CD4-positive, CD25-positive, alpha-beta regulatory T cell (primary cell): ENCODE results near the gene HINFP. TPM values are rescaled to one million over a fixed set of nuclear protein-coding genes. Genes with fewer than 3 reads are reported as not detected.
A peak's percentile ranks its signal among the peaks of the same experiment; 100 is the strongest.

Experiments
- ATAC-seq, 2 donors: fragments of 150-1000 bp; cut with Tn5 transposase; one replicate each; pipeline ENCODE4 v1.10.0; 2021; ENCODE audit warnings: low read depth in 2 of 2, moderate number of reproducible peaks in 2 of 2, moderate library complexity in 1 of 2
- DNase-seq, 3 donors: peaks; one replicate each; pipeline versions ENCODE4 v3.0.0 to v3.0.0-alpha.2; 2012 to 2022; ENCODE audit warnings: mixed read lengths in 1 of 3
- H3K27ac ChIP-seq: one replicate; pipeline ENCODE4 v1.7.0; 2013; ENCODE audit warnings: mild to moderate bottlenecking, low read length; ENCODE audit not compliant: insufficient read depth, poor library complexity, severe bottlenecking
- H3K27me3 ChIP-seq: one replicate; pipeline ENCODE4 v1.7.0; 2013; ENCODE audit warnings: low read length; ENCODE audit not compliant: control insufficient read depth, insufficient read depth
- H3K36me3 ChIP-seq: one replicate; pipeline ENCODE4 v1.7.0; 2013; ENCODE audit warnings: mild to moderate bottlenecking, low read length, moderate library complexity; ENCODE audit not compliant: control insufficient read depth, insufficient read depth
- H3K4me1 ChIP-seq: 2 replicates; pipeline ENCODE4 v1.7.0; 2013; ENCODE audit warnings: mild to moderate bottlenecking, low read length; ENCODE audit not compliant: insufficient read depth, control insufficient read depth, poor library complexity, severe bottlenecking
- H3K4me3 ChIP-seq: one replicate; pipeline ENCODE4 v1.7.0; 2013; ENCODE audit warnings: low read depth, mild to moderate bottlenecking, low read length, moderate library complexity
- H3K9me3 ChIP-seq, 2 experiments: 1 replicate in 1 of 2; 2 replicates in 1 of 2; pipeline ENCODE4 v1.7.0; 2013; ENCODE audit warnings: low read length in 2 of 2, mild to moderate bottlenecking in 1 of 2, moderate library complexity in 1 of 2; ENCODE audit not compliant: control insufficient read depth in 2 of 2
- H3K27ac Mint-ChIP-seq, 3 donors: one replicate each; pipeline ENCODE4 v1.8.0; 2020 to 2022; ENCODE audit warnings: mild to moderate bottlenecking in 3 of 3, mixed read lengths in 3 of 3, moderate library complexity in 2 of 3
- H3K27me3 Mint-ChIP-seq: one replicate; pipeline ENCODE4 v1.8.0; 2022; ENCODE audit warnings: mild to moderate bottlenecking, mixed read lengths
- H3K36me3 Mint-ChIP-seq: one replicate; pipeline ENCODE4 v1.8.0; 2020; ENCODE audit warnings: mixed read lengths
- H3K4me1 Mint-ChIP-seq, 4 donors: one replicate each; pipeline ENCODE4 v1.8.0; 2020 to 2022; ENCODE audit warnings: mixed read lengths in 4 of 4, mild to moderate bottlenecking in 1 of 4
- H3K4me3 Mint-ChIP-seq, 4 donors: one replicate each; pipeline ENCODE4 v1.8.0; 2020 to 2022; ENCODE audit warnings: mild to moderate bottlenecking in 4 of 4, mixed read lengths in 4 of 4, moderate library complexity in 3 of 4
- H3K9me3 Mint-ChIP-seq, 7 donors: one replicate each; pipeline ENCODE4 v1.8.0; 2020 to 2022; ENCODE audit warnings: mixed read lengths in 7 of 7, mild to moderate bottlenecking in 3 of 7, moderate library complexity in 2 of 7
- polyA plus RNA-seq, 4 donors: library from polyadenylated mRNA; unstranded; fragments of 300-500 nt; fragmentation: Illumina TruSeq; gene quantifications; one replicate each; pipeline ENCODE4 v1.2.3, GENCODE V29; 2021
- total RNA-seq: library from RNA; stranded (reverse); gene quantifications from one replicate; pipeline ENCODE4 v1.2.3, GENCODE V29; 2022

Gene HINFP
- total and polyA plus RNA-seq, 5 donors from 2014 or later = 10.0 to 24.4 (median 16.2) TPM

DNA sequence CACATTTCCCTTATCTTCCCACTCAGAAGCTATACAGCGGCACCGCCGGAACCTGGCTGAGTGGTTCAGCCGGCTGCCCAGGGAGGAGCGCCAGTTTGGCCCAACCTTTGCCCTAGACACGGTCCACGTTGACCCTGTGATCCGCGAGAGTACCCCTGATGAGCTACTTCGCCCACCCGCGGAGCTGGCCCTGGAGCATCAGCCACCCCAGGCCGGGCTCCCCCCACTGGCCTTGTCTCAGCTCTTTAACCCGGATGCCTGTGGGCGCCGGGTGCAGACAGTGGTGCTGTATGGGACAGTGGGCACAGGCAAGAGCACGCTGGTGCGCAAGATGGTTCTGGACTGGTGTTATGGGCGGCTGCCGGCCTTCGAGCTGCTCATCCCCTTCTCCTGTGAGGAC is 52.1 kb downstream of the HINFP start:
- Histone ChIP-seq H3K4me3 (no peak overlapping the region), H3K4me1 (peaks cover 20% of the 10 kb centered on the region), H3K36me3 (no peaks in the 10 kb centered on the region), H3K9me3 (no peaks in the 10 kb centered on the region), H3K27ac (no peak overlapping the region), H3K27me3 (no peaks in the 10 kb centered on the region)
- no peak for DNase-seq
- no peak for ATAC-seq
- H3K4me1 Mint-ChIP-seq = peaks cover 7 to 37% (median 12%) of the 10 kb centered on the region in 4 donors
- no peaks in the 10 kb centered on the region for H3K9me3 Mint-ChIP-seq
- H3K4me3 Mint-ChIP-seq = peak overlapping the region in 2 of 4 donors; percentile 9 to 28
- peaks cover 15% of the 10 kb centered on the region for H3K36me3 Mint-ChIP-seq
- peak overlapping the region in 1 of 3 donors; percentile 40 for H3K27ac Mint-ChIP-seq
- no peaks in the 10 kb centered on the region for H3K27me3 Mint-ChIP-seq

DNA sequence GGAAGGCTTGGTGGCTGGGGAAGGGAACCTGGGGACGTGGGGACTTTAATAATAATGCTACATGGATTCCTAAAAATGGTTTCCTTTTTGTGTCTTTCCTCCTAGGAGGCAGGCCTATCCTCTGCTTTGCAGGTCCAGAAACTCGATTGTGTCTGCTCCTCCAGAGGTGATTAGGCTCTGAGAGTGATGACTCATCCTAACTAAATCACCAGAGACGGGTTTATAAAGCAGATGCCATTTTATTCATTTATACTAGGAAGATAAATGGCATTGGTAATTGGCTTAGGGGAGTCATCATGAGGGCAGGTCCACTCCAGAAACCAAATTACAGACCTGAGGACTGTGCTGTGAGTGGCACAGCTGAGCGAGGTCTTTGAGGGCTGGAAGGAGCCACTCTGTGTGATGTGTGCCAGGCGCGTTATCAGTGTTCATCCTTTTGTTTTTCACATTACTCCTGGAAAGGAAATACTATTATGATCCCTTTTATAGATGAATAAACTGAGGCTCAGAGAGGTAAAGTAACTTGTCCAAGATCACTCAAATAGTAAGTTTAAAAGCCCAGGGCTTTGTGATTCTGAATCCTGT is 54.2 kb downstream of the HINFP start:
- H3K36me3 ChIP-seq = no peaks in the 10 kb centered on the region
- no peak overlapping the region for H3K4me3 ChIP-seq
- ATAC-seq = no peak
- no peaks in the 10 kb centered on the region for H3K27me3 ChIP-seq
- peaks cover 10% of the 10 kb centered on the region for H3K4me1 ChIP-seq
- Mint-ChIP-seq H3K9me3 (no peaks in the 10 kb centered on the region), H3K27ac (peak overlapping the region in 1 of 3 donors; percentile 49), H3K4me1 (peaks cover under 1 to 25% (median 10%) of the 10 kb centered on the region in 4 donors), H3K4me3 (no peak overlapping the region), H3K36me3 (peaks cover 21% of the 10 kb centered on the region), H3K27me3 (no peaks in the 10 kb centered on the region)
- H3K27ac ChIP-seq = no peak overlapping the region
- DNase-seq = no peak
- no peaks in the 10 kb centered on the region for H3K9me3 ChIP-seq

DNA sequence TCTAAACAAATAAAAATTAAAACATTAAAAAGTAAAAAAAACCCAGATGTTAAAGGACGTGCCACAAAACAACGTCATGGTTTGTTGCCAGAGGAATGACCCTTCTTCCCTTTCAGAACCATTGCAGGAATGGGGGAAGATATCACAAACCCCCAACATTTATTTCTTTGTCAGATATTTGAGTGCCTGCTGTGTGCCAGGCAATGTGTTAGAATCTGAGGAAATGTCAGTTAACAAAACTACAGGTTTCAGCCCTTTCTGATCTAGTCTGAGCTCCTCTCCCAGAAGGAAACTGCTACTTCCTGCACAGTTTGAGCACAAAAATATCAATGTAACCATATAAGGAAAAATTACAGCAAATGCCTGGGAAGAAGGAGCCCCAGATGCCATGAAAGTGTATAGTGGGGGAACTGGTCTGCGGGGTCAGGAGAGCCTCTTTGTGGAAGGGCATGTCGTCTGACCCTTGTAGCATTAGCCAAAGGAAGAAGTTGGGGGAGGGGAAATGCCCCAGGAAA is 56.8 kb downstream of the HINFP start:
- H3K27me3 Mint-ChIP-seq = no peaks in the 10 kb centered on the region
- DNase-seq = peak in 1 of 3 donors; percentile 33
- H3K4me1 Mint-ChIP-seq = peaks cover 0 to 21% (median 10%) of the 10 kb centered on the region in 4 donors
- no peak for ATAC-seq
- peaks cover 10% of the 10 kb centered on the region for H3K4me1 ChIP-seq
- H3K4me3 Mint-ChIP-seq = no peak overlapping the region
- no peak overlapping the region for H3K4me3 ChIP-seq
- H3K36me3 ChIP-seq = no peaks in the 10 kb centered on the region
- no peaks in the 10 kb centered on the region for H3K27me3 ChIP-seq
- H3K9me3 Mint-ChIP-seq = no peaks in the 10 kb centered on the region
- H3K36me3 Mint-ChIP-seq = peaks cover 18% of the 10 kb centered on the region
- H3K27ac Mint-ChIP-seq = peak overlapping the region in 1 of 3 donors; percentile 73
- H3K9me3 ChIP-seq = no peaks in the 10 kb centered on the region
- no peak overlapping the region for H3K27ac ChIP-seq

DNA sequence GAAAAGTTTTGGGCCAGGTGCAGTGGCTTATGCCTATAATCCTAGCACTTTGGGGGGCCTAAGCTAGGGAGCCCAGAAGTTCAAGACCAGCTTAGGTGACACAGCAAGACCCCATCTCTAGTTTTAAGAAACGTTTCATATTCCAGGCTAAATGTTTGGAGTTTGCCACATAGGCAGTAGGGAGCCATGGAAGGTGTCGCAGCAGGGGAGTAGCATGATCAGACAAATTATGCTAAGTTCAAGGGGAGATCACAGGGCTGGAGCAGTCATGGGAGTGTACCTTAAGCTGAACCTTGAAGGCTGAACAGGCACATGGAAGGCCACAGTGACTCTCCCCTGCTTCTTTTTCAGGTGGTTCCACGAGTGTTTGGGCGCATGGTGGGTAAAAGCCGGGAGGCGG is 58.0 kb downstream of the HINFP start:
- DNase-seq (no peak), ATAC-seq (no peak)
- no peaks in the 10 kb centered on the region for H3K27me3 ChIP-seq
- Mint-ChIP-seq H3K27ac (peak overlapping the region in 2 of 3 donors; percentile 5 to 35), H3K27me3 (no peaks in the 10 kb centered on the region), H3K4me1 (peaks cover 0 to 18% (median 10%) of the 10 kb centered on the region in 4 donors), H3K36me3 (peaks cover 17% of the 10 kb centered on the region), H3K9me3 (no peaks in the 10 kb centered on the region), H3K4me3 (no peak overlapping the region)
- no peaks in the 10 kb centered on the region for H3K36me3 ChIP-seq
- H3K27ac ChIP-seq = no peak overlapping the region
- H3K4me1 ChIP-seq = peaks cover 10% of the 10 kb centered on the region
- H3K9me3 ChIP-seq = no peaks in the 10 kb centered on the region
- H3K4me3 ChIP-seq = no peak overlapping the region

DNA sequence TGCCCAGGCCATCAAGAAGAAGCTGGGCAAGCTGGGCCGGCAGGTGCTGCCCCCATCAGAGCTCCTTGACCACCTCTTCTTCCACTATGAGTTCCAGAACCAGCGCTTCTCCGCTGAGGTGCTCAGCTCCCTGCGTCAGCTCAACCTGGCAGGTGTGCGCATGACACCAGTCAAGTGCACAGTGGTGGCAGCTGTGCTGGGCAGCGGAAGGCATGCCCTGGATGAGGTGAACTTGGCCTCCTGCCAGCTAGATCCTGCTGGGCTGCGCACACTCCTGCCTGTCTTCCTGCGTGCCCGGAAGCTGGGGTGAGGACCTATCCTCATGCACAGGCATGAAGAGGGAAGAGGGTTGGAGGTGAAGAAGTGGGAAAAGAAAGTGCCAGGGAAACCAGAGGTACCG is 58.6 kb downstream of the HINFP start:
- Mint-ChIP-seq H3K4me1 (peaks cover 0 to 18% (median 10%) of the 10 kb centered on the region in 4 donors), H3K9me3 (no peaks in the 10 kb centered on the region), H3K4me3 (no peak overlapping the region), H3K27me3 (no peaks in the 10 kb centered on the region), H3K36me3 (peaks cover 17% of the 10 kb centered on the region), H3K27ac (no peak overlapping the region)
- Histone ChIP-seq H3K4me3 (no peak overlapping the region), H3K36me3 (no peaks in the 10 kb centered on the region), H3K9me3 (no peaks in the 10 kb centered on the region), H3K4me1 (peaks cover 10% of the 10 kb centered on the region), H3K27me3 (no peaks in the 10 kb centered on the region), H3K27ac (no peak overlapping the region)
- no peak for ATAC-seq
- no peak for DNase-seq

DNA sequence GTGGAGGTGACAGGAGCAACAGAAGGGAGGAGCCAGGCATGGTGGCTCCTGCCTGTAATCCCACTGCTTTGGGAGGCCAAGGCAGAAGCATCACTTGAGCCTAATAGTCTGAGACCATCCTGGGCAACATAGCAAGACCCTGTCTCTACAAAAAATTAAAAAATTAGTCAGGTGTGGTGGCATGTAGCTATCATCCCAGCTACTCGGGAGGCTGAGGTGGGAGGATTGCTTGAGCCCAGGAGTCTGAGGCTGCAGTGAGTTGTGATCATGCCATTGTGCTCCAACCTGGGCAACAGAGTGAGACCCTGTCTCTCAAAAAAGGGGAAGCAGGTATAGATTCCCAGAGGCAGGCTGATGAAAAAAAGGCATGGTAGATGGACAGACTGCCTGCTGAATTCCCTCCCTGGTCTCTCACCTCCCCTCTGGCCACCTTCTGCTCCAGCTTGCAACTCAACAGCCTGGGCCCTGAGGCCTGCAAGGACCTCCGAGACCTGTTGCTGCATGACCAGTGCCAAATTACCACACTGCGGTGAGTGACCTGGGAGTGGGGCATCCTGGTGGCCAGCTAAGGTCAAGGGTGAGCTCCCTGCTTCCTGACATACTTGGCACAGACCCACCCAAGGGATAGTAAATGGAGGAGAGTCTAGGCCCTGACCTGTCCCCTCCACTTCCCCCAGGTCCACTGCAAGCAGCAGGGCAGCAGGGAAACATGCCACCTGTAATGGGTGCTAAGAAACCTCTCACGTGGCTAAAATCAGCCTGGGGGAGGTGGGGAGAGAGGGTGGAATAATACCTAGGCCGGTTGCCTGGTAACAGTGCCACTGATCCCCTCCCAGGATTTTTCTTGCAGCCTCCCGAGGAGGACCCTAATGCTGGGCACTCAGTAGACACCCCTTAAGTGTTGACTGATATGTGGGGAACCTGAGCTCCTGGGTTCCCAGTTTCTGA is 59.6 kb downstream of the HINFP start:
- H3K4me1 Mint-ChIP-seq = peaks cover 0 to 13% (median 8%) of the 10 kb centered on the region in 4 donors
- no peak overlapping the region for H3K27ac Mint-ChIP-seq
- Histone ChIP-seq H3K4me1 (peaks cover 10% of the 10 kb centered on the region), H3K9me3 (no peaks in the 10 kb centered on the region), H3K27me3 (no peaks in the 10 kb centered on the region), H3K36me3 (no peaks in the 10 kb centered on the region), H3K4me3 (no peak overlapping the region), H3K27ac (no peak overlapping the region)
- no peak overlapping the region for H3K4me3 Mint-ChIP-seq
- no peaks in the 10 kb centered on the region for H3K27me3 Mint-ChIP-seq
- H3K9me3 Mint-ChIP-seq = no peaks in the 10 kb centered on the region
- no peak for DNase-seq
- peaks cover 10% of the 10 kb centered on the region for H3K36me3 Mint-ChIP-seq
- ATAC-seq = no peak

DNA sequence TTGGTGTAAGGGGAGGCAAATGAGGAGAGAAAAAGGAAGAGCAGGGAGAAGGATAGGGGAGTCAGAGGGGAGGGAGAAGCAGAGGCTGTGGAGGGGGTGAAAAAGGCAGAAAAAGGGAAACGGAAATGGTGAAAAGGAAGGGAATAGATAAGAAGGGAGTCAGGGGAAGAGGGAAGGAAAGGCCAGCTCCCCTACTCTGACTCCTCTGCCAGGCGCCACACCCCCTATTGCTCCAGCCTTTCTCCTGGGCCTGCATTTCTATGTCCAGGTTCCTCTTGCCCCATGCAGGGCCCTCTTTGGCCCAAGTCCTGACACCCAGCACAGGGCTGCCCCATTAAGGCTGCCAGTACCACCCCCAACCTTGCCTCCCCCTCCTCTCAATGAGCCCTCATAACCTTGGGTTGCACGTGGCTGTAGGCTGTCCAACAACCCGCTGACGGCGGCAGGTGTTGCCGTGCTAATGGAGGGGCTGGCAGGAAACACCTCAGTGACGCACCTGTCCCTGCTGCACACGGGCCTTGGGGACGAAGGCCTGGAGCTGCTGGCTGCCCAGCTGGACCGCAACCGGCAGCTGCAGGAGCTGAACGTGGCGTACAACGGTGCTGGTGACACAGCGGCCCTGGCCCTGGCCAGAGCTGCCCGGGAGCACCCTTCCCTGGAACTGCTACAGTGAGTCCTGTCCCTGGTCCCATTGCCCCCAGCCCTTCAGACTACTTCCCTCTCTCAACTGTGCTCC is 60.5 kb downstream of the HINFP start:
- H3K4me1 Mint-ChIP-seq = peaks cover 0 to 13% (median 8%) of the 10 kb centered on the region in 4 donors
- no peak overlapping the region for H3K4me3 ChIP-seq
- H3K4me1 ChIP-seq = peaks cover 10% of the 10 kb centered on the region
- no peak overlapping the region for H3K27ac Mint-ChIP-seq
- H3K27me3 ChIP-seq = no peaks in the 10 kb centered on the region
- H3K27ac ChIP-seq = no peak overlapping the region
- no peak for ATAC-seq
- H3K36me3 Mint-ChIP-seq = peaks cover 10% of the 10 kb centered on the region
- no peaks in the 10 kb centered on the region for H3K36me3 ChIP-seq
- no peaks in the 10 kb centered on the region for H3K9me3 ChIP-seq
- H3K9me3 Mint-ChIP-seq = no peaks in the 10 kb centered on the region
- no peaks in the 10 kb centered on the region for H3K27me3 Mint-ChIP-seq
- no peak overlapping the region for H3K4me3 Mint-ChIP-seq
- no peak for DNase-seq
